Measurements from ENCODE around the gene JCAD. TPM values are rescaled to one million over a fixed set of nuclear protein-coding genes. Genes with fewer than 3 reads are reported as not detected.
A peak's percentile ranks its signal among the peaks of the same experiment; 100 is the strongest.

The JCAD gene
- total and polyA plus RNA-seq, 12 donors: 10.5 to 53.5 (median 22.2) TPM

GRCh38 chr10:30057894-30058556 lies 1.4 kb downstream of the JCAD start:
- no peaks in the 10 kb centered on the region for H3K9me3 ChIP-seq (replicated peaks in 1 of 3)
- peak overlapping the region in 4 of 5 donors; percentile 35 to 91 (median 72) for H3K27ac ChIP-seq
- intact Hi-C loops (cut with DNase I): no loop called here
- H3K4me1 ChIP-seq (replicated peaks in 1 of 2): peaks cover 3 to 4% of the 10 kb centered on the region in 2 donors
- TF ChIP-seq POLR2A (IDR thresholded peaks at IDR 0.05): no peak
- TF ChIP-seq, protein P1, sequence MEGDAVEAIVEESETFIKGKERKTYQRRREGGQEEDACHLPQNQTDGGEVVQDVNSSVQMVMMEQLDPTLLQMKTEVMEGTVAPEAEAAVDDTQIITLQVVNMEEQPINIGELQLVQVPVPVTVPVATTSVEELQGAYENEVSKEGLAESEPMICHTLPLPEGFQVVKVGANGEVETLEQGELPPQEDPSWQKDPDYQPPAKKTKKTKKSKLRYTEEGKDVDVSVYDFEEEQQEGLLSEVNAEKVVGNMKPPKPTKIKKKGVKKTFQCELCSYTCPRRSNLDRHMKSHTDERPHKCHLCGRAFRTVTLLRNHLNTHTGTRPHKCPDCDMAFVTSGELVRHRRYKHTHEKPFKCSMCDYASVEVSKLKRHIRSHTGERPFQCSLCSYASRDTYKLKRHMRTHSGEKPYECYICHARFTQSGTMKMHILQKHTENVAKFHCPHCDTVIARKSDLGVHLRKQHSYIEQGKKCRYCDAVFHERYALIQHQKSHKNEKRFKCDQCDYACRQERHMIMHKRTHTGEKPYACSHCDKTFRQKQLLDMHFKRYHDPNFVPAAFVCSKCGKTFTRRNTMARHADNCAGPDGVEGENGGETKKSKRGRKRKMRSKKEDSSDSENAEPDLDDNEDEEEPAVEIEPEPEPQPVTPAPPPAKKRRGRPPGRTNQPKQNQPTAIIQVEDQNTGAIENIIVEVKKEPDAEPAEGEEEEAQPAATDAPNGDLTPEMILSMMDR (IDR thresholded peaks at IDR 0.05): no peak
- H3K36me3 ChIP-seq (replicated peaks in 1 of 2): no peaks in the 10 kb centered on the region
- 55 to 62% (median 57%) methylated on average over 12 to 13 of the region's 13 CpGs for WGBS, 4 donors
- no peak for DNase-seq
- H3K4me3 ChIP-seq: peak overlapping the region in 2 of 4 donors; percentile 58 to 89
- no peaks in the 10 kb centered on the region for H3K27me3 ChIP-seq

DNA sequence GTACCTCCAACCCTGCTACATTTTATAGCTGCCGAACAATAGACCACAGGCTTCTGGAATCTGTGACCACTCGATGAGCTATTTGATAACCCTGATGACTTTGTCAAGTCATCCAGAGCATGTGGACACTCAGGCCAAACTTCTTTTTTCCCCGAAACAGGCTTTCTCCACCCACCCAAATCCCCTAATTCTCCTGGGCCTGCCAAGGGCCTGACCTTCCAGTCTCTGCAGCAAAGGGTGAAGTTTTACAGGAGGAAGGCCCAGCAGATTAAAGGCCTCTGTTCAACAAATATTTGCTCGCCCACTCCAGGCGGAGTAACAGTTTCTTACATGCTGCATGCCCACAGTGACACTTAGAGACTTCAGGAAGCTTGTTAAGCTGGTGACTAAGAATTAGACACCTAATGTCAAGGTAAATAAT lies 2.0 kb downstream of the JCAD start:
- H3K27ac ChIP-seq: peak overlapping the region in 4 of 5 donors; percentile 32 to 91 (median 72)
- 62 to 71% (median 64%) methylated on average over 5 of the region's 5 CpGs for WGBS, 4 donors
- no peaks in the 10 kb centered on the region for H3K27me3 ChIP-seq
- intact Hi-C loops (cut with DNase I): no loop called here
- no peak for TF ChIP-seq POLR2A (IDR thresholded peaks at IDR 0.05)
- TF ChIP-seq, protein P1 (IDR thresholded peaks at IDR 0.05): no peak
- no peak for DNase-seq
- H3K9me3 ChIP-seq (replicated peaks in 1 of 3): no peaks in the 10 kb centered on the region
- peaks cover 3 to 4% of the 10 kb centered on the region in 2 donors for H3K4me1 ChIP-seq (replicated peaks in 1 of 2)
- no peaks in the 10 kb centered on the region for H3K36me3 ChIP-seq (replicated peaks in 1 of 2)
- H3K4me3 ChIP-seq: peak overlapping the region in 1 of 4 donors; percentile 2

DNA sequence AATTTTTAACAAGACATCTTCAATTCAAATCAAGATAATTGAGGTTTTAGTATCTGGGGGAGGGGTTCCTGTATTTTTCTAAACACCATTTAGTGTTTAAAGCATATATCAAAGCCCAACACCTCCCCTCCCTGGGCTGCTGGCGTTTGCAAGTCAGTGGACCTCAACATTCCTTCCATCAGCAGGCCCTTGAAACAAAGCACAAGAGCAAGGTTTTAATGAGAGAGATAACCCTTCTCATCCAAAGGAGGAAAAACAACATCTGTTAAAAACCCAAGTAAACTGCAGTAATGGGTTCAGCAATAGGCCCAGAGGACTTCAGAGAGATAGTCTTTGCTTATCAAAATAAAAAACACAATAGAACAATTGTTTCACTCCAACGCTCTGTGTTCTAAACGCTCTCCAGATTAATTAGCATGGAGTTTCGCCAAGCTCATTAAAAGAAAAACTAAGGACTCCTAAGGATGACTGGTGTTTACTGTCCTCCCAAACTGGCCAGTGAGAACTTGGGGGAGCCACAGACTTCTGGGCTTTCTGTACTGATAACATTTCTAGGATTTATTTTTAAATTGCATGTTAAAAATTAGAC lies 2.5 kb downstream of the JCAD start:
- 52 to 67% (median 63%) methylated on average over 4 of the region's 4 CpGs for WGBS, 4 donors
- intact Hi-C loops (cut with DNase I): no loop called here
- DNase-seq: no peak
- no peak for TF ChIP-seq POLR2A (IDR thresholded peaks at IDR 0.05)
- TF ChIP-seq, protein P1 (IDR thresholded peaks at IDR 0.05): no peak
- no peaks in the 10 kb centered on the region for H3K36me3 ChIP-seq (replicated peaks in 1 of 2)
- H3K27me3 ChIP-seq: no peaks in the 10 kb centered on the region
- no peaks in the 10 kb centered on the region for H3K9me3 ChIP-seq (replicated peaks in 1 of 3)
- peak overlapping the region in 1 of 4 donors; percentile 2 for H3K4me3 ChIP-seq
- H3K27ac ChIP-seq: peak overlapping the region in 2 of 5 donors; percentile 33 to 81
- peaks cover 3 to 4% of the 10 kb centered on the region in 2 donors for H3K4me1 ChIP-seq (replicated peaks in 1 of 2)

DNA sequence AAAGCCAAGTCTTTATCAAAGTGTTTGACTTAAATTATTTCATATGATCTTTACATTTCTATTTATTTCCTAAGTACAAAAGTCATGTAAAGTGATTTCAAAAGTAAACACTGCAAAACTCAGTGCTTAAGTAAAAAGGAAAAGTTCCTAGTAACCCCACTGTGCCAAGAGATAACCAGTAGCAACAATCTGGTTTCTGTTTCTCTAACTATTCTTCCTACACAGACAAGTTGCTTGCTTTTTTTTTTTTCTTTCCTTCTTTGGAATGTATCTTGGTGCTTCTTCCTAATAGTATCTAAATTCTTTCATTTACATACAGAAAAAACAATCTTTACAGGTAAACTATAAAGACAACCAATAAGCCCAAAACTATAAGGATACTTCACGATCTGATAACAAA lies 3.1 kb downstream of the JCAD start:
- Histone ChIP-seq H3K9me3 (replicated peaks in 1 of 3) (no peaks in the 10 kb centered on the region), H3K27ac (peak overlapping the region in 2 of 5 donors; percentile 33 to 81), H3K4me1 (replicated peaks in 1 of 2) (peaks cover 3 to 4% of the 10 kb centered on the region in 2 donors), H3K36me3 (replicated peaks in 1 of 2) (no peaks in the 10 kb centered on the region), H3K27me3 (no peaks in the 10 kb centered on the region), H3K4me3 (peak overlapping the region in 1 of 4 donors; percentile 2)
- intact Hi-C loops (cut with DNase I): no loop called here
- TF ChIP-seq, protein P1 (IDR thresholded peaks at IDR 0.05): no peak
- no peak for TF ChIP-seq POLR2A (IDR thresholded peaks at IDR 0.05)
- no peak for DNase-seq
- WGBS, 4 donors: 66 to 75% (median 72%) methylated on average over 1 of the region's 1 CpG

Measured in adrenal gland (tissue), 12 donors.